COLO829 (cell line): ENCODE measurements around the gene VSIG10L2.

Experiments
- DNase-seq: peaks from one replicate; pipeline ENCODE4 v3.0.0; 2012; ENCODE audit warnings: low spot score

Gene VSIG10L2

GRCh38 chr11:125929445-125930075, 16.3 kb upstream of the VSIG10L2 start:
- DNase-seq: no peak

- no peak for DNase-seq
Observed at GRCh38 chr11:125930076-125930450, 15.8 kb upstream of the VSIG10L2 start.

- no peak for DNase-seq
Observed at GRCh38 chr11:125931116-125931515, 14.7 kb upstream of the VSIG10L2 start.

- no peak for DNase-seq
Observed at GRCh38 chr11:125931668-125932067, 14.2 kb upstream of the VSIG10L2 start.

- no peak for DNase-seq
Observed at GRCh38 chr11:125932301-125932700, 13.5 kb upstream of the VSIG10L2 start.

- DNase-seq: no peak
Observed at GRCh38 chr11:125933030-125933813, 12.6 kb upstream of the VSIG10L2 start.

- DNase-seq: no peak
Observed at GRCh38 chr11:125934473-125934872, 11.4 kb upstream of the VSIG10L2 start.

- DNase-seq: no peak
Observed at GRCh38 chr11:125935056-125935455, 10.8 kb upstream of the VSIG10L2 start.

GRCh38 chr11:125935618-125936199, 10.1 kb upstream of the VSIG10L2 start:
- no peak for DNase-seq

- no peak for DNase-seq
Observed at GRCh38 chr11:125938418-125938817, 7.4 kb upstream of the VSIG10L2 start.

- DNase-seq: no peak
Observed at GRCh38 chr11:125939081-125939521, 6.7 kb upstream of the VSIG10L2 start.

- no peak for DNase-seq
Observed at GRCh38 chr11:125940145-125940544, 5.7 kb upstream of the VSIG10L2 start.

GRCh38 chr11:125941267-125941618, 4.6 kb upstream of the VSIG10L2 start:
- no peak for DNase-seq

- peak; percentile 9 for DNase-seq
Observed at GRCh38 chr11:125941619-125942611, 3.9 kb upstream of the VSIG10L2 start.

GRCh38 chr11:125942771-125943428, 2.9 kb upstream of the VSIG10L2 start:
- DNase-seq: no peak

GRCh38 chr11:125943661-125944349, 2.0 kb upstream of the VSIG10L2 start:
- DNase-seq: no peak

GRCh38 chr11:125944350-125945010, 1.4 kb upstream of the VSIG10L2 start:
- DNase-seq: no peak

GRCh38 chr11:125945011-125945796, 640 bp upstream of the VSIG10L2 start:
- no peak for DNase-seq

- no peak for DNase-seq
Observed at GRCh38 chr11:125946712-125947418, 1.0 kb downstream of the VSIG10L2 start.
